Epidermal melanocyte (primary cell): ENCODE results near the gene NPIPA1.
"Not testable (repeated sequence)": the region's sequence is repeated elsewhere in the genome, so short reads cannot be mapped to it uniquely, and the experiment has no call there.

Source experiments
- DNase-seq: peaks from one replicate; pipeline ENCODE4 v3.0.0; 2011; ENCODE audit warnings: low spot score; ENCODE audit not compliant: insufficient read length

NPIPA1 gene

DNA sequence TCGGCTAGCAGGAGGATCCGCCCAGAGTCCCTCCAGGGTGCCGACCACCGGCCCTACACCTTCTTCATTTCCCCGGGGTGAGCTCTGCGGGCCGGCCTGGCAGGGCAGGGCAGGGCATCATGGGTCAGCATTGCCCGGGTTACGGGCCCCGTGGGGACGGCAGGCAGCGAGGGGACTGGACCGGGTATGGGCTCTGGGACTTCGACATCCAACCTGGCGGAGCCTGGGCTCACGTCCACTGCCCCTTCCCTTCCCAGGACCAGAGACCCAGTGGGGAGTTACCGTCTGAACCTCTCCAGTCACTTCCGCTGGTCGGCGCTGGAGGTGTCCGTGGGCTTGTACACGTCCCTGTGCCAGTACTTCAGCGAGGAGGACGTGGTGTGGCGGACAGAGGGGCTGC, 7.0 kb upstream of the NPIPA1 start:
- not testable (repeated sequence) for DNase-seq

DNA sequence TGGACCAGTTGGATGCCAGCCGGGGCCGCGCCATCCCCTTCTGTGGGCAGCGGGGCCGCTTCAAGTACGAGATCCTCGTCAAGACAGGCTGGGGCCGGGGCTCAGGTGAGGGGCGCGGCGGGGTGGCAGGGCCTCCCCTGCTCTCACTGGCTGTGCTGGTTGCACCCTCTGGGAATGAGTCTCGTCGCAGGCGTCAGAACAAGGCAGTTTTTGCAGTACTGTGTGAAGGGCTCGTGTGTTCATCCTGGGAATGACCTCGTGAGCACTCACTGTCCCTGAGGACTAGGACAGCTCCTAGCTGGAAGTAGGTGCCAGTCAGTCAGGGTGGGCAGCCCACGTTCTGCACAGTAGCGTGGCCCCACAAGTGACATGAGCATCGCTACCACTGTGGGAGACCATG, 6.3 kb upstream of the NPIPA1 start:
- not testable (repeated sequence) for DNase-seq

DNA sequence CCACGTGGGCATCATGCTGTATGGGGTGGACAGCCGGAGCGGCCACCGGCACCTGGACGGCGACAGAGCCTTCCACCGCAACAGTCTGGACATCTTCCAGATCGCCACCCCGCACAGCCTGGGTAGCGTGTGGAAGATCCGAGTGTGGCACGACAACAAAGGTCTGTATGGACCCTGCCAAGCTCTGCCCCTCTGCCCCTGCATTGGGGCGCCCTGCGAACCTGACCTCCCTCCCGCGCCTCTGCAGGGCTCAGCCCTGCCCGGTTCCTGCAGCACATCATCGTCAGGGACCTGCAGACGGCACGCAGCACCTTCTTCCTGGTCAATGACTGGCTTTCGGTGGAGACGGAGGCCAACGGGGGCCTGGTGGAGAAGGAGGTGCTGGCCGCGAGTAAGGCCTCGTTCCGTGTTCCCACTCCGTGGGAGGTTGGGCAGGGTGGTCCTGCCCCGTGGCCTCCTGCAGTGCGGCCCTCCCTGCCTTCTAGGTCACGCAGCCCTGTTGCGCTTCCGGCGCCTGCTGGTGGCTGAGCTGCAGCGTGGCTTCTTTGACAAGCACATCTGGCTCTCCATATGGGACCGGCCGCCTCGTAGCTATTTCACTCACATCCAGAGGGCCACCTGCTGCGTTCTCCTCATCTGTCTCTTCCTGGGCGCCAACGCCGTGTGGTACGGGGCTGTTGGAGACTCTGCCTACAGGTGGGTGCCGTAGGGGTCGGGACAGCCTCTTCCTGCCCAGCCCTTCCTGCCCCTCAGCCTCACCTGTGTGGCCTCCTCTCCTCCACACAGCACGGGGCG, 4.5 kb upstream of the NPIPA1 start:
- DNase-seq, result not testable (repeated sequence)

DNA sequence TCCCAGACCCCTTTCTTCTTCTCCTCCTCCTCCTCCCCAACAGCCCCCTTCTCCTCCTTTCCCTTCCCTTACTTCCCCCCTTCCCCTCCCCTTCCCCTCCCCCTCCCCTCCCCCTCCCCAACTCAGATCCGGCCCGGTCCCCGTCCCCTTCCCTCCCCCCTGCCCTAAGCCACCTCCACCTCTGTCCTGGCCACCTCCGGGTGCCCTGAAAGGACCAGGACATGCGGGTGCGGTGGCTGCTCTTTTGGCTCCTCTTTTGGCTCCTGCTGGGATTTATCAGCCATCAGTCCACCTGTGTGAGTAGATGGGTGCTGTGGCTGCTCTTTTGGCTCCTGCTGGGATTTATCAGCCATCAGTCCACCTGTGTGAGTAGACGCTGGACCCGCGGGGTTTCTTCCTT, 751 bp downstream of the NPIPA1 start:
- DNase-seq, result not testable (repeated sequence)

DNA sequence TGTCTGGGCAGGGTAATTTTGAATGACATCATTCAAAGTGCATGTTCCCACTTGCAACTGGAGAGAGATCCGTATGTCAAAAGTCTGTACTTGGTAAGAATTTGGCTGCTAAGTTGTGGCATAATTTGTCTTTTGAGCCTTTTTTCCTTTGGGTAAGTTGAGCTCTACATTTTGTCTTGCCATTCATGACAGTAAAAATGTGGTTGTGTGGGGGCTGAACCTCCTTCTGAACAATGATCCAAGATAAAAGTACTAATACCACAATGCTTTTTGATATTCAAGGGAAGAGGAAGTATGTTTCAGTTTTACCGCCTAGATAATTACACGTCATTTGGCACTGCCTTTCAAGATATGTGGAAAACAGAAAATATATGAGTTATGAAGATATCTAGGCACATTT, 5.4 kb downstream of the NPIPA1 start:
- DNase-seq, result not testable (repeated sequence)

DNA sequence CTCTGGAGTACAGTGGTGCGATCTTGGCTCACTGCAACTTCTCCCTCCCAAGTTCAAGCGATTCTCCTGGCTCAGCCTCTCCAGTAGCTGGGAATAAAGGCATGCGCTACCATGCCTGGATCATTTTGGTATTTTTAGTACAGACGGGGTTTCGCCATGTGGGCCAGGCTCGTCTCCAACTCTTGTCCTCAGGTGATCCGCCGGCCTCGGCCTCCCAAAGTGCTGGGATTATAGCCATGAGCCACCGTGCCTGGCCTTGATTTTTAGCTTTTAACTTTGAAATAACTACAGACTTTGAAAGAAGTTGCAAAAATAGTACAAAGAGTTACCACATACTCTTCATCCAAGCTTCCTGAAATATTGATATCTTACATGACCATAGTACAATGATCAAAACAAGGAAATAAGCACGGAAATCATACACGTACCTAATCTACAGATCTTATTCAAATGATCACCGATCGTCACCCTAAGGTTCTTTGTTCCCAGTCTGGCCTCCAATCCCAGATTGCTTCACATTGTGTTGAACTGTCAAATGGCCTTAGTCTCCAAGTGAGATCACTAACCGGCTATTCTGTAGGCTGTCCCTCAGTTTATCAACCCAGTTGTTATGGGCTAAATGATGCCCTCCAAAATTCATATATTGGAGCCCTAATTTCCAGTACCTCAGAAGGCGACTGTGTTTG, 18.4 kb downstream of the NPIPA1 start:
- no peak for DNase-seq

DNA sequence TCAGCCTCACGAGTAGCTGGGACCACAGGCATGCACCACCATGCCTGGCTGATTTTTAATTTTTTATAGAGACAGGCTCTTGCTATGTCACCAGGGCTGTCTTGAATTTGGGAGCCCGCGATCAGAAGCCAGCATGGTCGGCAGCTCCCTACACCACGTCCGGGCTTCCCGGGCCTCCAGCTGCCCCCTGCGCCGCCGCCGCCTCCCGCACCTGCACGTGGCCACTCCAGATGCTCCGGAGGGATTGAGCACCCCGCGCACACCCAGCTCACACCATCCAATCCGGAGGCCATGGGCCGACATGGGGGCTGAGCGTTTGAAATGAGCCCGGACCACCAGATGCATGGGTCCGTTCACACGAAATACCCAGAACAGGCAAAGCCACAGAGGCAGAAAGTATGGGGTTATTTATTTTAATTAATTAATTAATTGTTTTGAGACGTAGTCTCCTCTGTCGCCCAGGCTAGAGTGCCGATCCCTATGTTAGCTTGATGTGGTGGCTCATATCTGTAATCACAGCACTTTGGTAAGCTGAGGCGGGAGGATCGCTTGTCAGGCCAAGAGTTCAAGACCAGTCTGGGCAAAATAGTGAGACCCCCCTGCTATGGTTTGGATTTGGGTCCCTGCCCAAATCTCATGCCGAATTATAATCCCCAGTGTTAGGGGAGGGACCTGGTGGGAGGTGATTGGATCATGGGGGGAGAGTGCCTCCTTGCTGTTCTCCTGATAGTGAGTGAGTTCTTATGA, 20.5 kb downstream of the NPIPA1 start:
- no peak for DNase-seq

DNA sequence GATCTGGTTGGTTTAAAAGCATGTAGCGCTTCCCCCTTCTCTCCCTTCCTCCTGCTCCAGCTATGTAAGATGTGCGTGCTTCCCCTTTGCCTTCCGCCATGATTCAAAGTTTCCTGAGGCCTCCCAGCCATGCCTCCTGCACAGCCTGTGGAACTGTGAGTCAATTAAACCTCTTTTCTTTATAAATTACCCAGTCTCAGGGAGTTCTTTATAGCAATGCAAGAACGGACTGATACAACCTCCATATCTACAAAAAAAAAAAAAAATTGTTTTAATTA, 21.0 kb downstream of the NPIPA1 start:
- DNase-seq, result no peak

DNA sequence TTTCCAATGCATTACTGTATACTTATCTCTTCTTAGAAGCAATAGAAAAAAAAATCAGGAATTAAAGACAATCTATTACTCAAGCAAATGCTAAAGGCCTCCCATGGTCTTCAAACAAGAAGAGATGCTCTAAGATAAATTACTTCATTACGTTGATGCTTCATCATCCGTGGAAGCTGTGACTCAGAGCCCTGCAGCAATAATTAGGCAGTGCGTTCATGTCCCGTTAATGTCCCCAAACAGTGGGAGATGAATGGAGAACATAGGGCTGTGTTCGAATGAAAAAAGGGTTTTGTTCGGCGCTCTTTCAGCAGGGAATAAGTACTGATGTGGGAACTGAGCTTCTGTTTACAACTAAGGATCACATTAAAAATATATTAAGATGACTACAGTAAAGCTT, 21.7 kb downstream of the NPIPA1 start:
- peak; percentile 25 for DNase-seq

DNA sequence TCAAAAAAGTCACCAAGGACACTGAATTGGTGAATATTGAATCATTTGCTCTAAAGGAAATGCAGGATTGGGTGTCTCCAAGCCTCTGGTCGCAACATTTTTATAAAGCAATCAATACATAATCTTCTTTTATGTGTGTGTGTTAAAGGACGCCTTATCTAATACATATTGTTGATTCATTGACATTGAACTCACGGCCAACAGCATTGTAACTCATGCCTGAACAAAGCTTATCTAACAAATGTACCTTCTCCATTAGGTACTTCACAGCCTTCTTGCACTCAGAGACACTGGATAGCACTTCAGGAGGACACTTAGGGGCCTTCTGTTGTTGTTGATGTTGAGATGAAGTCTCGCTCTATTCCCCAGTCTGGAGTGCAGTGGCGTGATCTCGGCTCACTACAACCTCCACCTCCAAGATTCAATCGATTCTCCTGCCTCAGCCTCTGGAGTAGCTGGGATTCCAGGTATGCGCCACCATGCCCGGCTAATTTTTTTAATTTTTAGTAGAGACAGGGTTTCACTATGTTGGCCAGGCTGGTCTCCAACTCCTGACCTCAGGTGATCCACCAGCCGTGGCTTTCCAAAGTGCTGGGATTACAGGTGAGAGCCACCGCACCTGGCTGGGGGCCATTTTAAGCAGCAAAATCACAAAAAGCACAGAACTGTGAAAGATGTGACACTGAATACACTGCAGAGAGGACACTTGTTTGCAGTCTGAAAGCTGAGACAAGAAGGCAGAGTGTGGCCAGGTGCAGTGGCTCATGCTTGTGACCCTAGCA, 24.4 kb downstream of the NPIPA1 start:
- DNase-seq, result no peak

DNA sequence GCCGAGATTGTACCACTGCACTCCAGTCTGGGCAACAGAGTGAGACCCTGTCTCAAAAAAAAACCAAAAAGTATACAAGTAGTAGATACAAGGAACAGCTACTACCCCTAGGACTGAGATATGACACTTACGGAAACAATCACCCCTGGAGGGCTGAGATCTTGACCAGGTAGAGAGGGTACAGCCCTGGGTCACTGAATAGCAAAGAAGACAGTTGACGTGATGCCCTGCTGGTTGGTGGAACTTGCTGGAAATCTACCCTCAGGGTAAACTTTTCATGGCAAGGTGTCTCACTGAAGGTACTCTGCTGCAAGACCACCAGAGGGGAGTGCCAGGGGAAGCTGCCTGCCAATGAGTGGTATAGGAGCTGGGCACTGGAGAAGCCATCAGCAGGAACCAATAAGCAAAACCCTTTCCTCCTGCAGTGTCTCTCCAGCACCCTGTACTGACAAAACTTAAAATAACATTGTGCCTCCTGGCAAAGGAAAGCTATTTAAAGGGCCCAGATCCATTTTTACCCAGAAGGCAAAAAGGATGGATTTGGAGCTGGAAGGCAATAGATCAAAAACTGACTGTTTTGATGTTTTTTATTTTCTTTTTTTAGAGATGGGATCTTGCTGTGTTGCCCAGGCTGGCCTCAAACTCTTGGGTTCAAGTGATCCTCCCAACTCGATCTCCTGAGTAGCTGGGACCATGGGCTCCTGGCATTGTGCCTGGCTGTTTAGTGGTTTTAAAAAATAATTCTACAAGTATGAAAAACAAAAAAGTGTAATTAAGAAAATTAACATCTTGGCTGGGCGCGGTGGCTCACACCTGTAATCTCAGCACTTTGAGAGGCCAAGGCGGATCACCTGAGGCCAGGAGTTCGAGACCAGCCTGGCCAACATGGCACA, 26.3 kb downstream of the NPIPA1 start:
- DNase-seq, result no peak

DNA sequence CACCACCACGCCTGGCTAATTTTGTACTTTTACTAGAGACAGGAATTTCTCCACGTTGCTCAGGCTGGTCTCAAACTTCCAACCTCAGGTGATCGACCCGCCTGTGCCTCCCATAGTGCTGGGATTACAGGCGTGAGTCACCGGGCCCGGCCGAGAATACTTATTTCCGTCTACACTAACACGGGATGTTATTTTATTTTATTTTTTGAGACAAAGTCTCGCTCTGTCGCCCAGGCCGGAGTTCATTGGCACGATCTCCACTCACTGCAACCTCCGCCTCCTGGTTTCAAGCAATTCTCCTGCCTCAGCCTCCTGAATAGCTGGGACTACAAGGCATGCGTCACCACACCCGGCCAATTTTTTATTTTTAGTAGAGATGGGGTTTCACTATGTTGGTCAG, 28.1 kb downstream of the NPIPA1 start:
- no peak for DNase-seq

DNA sequence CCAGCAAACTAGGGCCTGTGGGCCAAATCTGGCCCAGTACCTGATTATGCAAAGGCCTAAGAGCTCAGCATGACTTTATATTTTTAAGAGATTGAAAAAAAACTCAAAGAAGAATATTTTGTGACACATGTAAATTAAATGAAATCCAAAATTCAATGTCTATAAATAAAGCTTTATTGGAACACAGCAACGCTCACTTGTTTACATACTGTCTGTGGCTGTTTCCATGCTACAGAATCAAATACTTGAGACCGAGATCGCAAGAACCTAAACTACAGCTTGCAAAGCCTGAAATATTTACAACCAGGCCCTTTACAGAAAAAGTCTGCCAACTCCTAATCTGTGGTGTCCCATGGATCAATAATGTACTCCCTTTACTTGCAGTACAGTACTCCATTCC, 32.6 kb downstream of the NPIPA1 start:
- DNase-seq, result not testable (repeated sequence)

DNA sequence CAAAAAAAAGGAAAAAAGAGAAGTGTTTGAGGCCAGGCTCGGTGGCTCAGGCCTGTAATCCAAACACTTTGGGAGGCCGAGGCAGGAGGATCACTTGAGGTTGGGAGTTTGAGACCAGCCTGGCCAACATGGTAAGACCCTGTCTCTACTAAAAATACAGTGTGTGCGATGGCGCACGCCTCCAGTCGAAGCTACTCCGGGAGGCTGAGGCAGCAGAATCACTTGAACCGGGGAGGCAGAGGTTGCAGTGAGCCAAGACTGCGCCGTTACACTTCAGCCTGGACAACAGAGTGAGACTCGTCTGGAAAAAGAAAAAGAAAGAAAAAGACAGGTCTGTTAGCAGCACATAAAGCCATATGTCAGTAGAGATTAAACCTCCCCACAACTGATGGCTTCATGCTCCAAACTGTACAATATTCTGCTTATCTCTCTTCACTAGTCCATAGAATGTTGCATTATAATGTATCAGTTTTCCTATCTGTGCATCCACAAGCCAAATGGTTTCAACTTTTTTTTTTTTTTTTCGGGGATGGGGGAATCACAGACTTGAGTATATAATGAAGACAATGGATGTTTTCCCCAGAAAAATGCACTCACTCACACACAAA, 34.5 kb downstream of the NPIPA1 start:
- not testable (repeated sequence) for DNase-seq

DNA sequence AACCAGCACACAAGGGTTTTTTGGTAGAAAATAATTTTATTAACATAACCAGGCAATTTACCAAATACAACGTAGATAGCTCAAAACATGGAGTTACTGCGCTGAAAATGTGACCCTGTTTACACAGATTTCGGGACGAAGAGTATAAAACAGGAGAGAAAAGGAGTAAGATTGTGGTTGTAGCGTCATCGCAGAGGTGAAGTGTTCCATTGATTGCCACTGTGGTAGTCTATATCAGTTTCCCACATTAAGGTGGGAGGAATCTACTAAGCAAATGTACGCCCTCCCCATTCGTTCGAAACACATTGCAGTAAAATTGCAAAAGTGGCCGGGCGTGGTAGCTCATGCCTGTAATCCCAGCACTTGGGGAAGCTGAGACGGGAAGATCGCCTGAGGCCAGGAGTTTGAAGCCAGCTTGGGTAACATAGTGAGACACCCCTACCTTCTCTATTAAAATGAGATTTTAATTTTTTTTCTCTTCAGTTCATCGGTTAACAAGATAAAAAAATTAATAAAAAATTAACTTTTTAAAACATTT, 36.6 kb downstream of the NPIPA1 start:
- DNase-seq, result not testable (repeated sequence)

DNA sequence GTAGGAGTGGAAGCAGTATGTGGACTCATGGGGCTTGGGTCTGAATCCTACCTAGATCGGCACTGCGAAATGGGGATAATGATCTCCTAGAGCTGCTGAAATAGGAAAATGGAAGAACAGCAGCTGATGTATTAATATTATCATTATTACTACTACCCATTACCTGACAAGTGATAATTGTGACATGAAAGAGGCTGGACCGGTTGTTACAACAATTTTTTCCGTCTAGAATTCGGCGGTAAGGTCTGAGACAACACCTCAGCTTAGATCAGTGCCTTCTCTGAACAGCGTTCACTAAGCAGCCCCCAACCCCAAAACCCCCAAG, 37.0 kb downstream of the NPIPA1 start:
- not testable (repeated sequence) for DNase-seq

DNA sequence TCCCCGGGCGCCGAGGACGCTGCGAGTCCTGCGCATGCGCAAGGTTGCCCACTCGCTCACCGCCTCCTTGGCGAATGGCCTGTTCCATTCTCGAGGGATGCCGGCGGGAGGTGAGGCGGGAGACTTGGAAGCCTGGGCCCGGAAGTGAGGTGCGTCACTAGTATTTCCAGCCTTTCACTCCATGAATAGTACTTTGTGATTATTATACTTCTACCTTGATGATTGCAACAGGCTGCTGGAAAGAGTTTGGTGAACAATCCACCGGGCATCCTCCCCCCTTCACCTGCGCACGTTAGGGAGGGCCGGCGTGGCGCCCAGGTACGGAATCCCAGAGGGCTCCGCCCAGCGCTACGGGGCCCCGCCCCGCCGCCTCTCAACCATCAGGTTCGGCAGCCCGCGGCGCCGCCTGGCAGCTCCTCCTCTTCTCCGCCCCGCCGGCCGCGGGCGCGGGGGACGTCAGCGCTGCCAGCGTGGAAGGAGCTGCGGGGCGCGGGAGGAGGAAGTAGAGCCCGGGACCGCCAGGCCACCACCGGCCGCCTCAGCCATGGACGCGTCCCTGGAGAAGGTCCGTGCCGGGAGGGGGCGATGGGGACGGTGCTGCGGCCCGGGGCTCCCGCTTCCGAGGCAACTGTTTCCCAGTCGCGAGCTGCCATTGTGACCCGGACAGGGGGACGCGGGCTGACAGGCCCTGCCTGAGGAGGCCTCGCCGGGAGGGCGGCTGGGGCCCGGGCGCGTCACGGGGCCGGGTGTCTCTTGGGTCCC, 37.6 kb downstream of the NPIPA1 start, which contains the start of gene PDXDC1:
TSS of gene PDXDC1 (plus strand) at position 371 of the 762 bp plus-strand sequence. CDS start at position 545, 174 bp downstream.
- DNase-seq, result peak; percentile 66

DNA sequence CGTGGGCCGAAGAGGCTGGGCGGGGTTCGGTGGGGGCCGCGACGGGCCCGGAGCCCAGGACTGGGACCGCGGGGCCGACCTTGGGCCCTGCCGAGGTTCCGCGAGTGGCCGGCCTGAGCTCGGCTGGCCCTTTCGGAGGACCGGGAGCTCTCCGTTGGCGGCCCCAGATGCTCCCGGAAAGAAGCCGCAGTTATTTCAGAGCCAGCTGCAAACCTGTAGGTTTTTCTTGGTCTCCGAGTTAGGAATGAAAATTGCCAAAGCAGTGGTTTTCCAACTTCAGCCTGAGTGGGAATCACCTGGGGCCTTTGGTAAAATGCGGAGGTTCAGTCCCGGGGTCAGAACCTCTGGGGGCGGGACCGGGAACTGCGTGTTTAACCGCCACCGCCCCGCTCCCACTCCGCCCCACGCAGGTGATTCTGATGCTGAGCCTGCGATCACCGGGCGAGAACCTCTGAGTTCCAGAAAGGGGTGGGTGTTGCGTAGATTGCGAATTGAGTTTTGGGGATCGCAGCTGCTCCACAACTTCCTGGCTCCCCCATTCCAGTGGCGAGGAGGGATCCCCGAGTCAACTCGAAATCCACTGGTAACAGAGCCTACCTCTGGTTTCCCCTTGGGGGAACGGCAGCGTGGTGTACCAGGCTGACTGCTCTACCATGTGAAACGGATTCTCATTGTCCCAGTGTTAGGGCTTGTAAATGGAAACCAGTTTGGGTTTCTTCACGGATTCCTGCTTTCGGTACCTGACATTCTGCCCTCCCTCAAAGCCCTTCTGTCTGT, 38.4 kb downstream of the NPIPA1 start:
- not testable (repeated sequence) for DNase-seq
